Measurements from ENCODE around the gene MEAK7.

Gene MEAK7

DNA sequence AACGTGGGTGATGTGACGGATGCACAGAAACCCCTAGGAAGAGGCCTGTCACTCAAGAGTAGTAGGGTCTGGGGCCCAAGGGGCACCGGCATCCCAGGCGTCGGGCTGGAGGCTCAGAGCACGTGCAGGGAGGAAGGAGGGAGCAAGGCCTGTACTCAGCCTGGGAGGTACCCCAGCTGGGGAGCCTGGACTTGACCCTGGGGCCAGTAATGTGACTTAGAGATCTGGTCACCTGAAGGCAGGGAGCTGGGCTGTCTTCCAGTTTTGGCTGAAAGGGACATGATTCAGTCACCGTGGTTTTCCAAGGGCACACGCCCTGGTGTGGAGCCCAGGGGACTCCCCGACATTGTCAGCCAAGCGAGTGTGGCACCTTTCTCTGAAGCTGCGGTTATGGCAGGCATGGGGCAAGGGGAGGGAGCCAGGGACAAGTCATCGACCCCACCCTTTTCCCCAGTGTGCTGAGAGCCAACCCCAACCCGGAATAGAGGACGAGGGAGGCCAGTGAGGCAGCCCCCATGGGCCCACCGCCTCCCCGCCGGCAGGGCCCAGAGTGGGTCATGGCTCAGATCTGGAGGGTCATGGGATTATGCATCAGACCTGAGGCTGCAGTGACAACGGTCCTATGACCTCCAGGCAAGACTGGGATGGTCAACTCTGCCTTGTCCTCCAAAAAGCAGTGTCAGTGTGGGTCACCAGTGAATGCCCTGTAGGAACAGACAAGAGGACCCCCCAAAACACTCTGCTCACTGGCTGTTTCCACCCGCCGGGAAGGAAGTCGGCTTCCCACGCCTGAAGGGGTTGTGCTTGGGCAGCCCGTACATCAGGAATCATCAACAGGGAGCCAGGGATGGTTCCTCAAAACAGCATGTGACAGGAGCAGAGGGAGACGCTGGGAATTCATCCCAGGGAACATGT is 41.9 kb downstream of the MEAK7 start:
- DNase-seq, result no peak

DNA sequence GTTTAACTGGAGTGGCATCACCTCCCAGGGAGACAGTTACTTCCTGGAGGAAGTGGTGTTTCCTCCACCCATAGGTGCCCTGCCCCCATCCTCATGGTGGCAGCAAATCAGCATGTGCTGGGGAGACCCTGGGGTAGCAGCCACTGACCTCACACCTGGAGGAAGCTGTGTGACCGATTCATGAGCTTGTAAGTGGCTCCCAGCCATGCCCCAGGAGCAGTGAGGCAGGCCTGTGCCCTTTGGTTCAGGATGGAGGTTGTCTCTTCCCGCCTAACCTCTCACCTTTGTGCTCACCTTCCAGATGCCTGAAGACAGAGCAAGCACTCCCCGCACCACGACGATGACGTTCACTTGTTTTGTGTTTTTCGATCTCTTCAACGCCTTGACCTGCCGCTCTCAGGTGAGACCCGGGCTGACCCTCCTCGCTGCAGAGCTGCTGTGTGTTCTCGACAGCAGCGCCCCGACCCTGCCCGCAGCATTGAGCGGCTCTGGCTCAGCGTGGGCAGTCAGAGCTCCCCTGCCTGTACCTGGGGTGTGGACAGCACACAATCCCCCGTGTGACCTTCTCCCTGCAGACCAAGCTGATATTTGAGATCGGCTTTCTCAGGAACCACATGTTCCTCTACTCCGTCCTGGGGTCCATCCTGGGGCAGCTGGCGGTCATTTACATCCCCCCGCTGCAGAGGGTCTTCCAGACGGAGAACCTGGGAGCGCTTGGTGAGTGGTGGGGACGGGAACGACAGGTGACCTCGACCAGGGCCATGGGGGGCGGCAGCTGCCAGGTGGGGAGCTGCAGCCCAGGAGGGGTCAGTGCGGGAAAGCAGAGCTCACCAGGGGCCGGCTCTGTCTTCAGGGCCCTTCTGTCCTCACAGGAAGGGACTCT is 42.8 kb downstream of the MEAK7 start:
- no peak for DNase-seq

DNA sequence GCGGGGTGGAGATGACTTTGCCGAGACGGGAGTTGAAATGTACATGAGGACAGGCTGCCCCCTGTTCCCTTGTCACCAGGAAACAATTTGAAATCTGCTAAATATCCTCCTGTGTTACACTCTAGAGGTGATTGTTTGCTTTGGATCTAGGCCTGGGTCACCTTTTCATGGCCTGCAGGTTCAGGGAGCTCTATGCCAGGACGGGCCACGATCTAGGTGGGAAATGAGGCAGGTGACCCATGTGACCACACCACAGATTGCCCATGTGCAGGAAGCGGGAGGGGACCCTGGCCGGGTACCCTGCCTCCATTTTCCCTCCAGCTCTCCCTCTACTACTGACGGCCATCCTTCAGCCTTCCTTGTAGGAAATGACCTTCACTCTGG is 43.4 kb downstream of the MEAK7 start:
- DNase-seq, result no peak

DNA sequence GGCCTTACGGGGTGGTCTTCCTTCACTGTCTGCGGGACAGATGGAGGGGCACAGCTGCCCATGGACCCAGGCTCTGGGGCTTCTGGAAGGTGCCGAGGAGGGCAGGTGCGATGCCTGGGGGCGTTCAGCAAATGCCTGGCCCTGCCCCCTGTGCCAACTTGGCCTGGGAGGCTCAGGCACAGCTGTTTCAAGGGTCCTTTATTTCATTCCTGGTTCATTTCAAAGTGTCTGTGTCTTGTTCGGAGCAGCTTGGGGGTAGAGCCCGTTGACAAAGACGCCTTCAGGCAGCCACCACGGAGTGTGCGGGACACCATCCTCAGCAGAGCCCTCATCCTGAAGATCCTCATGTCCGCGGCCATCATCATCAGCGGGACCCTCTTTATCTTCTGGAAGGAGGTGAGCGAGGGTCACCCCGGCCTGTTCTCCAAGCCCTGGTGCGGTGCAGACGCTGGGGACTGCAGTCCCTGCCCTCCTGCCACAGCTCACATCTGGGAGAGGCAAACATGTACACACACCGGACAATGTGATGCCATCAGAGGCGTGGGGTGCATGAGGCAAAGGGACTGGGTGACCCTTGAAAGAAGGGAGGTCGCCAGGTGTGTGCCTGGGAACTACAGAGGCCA is 43.9 kb downstream of the MEAK7 start:
- DNase-seq, result no peak

DNA sequence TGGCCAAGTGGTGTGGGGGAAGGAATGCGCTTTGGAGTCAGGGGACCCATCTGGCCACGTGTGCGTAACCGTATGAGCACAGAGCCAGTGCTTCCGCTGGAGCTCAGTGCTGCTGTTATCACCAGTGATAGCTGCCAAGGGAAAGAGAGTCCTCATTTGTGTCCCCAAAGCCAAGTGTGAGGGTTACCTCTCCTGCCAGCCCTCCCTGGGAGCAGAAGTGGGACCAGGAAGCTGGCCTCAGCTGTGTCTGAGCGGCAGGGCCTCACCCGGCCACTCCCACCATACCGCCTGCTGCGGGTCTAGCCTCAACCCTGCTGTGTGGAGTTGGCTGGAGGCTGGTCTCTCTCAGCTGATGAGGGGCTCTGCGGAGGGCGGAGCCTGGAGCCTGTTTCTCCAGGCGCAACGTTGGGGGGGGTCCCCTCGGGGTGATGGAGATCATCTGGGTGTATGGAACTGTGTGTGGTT is 44.5 kb downstream of the MEAK7 start:
- DNase-seq, result no peak

DNA sequence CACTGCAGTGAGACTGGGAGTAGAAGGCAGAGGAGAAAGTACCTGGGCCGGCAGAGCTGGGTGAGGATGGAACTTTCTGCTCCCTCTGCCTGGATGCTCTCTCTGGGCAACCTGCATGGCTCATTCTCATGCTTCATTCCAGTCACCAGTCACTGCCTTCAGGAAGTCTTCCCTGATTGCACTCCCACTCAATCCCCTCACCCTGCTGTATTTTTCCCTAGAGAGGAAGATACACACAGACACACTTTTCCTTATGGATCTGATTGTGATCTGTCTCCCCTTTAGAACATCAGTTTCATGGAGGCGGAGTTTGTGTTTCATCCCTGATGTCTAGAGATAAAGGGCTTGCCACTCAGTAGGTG is 44.9 kb downstream of the MEAK7 start:
- DNase-seq, result no peak

DNA sequence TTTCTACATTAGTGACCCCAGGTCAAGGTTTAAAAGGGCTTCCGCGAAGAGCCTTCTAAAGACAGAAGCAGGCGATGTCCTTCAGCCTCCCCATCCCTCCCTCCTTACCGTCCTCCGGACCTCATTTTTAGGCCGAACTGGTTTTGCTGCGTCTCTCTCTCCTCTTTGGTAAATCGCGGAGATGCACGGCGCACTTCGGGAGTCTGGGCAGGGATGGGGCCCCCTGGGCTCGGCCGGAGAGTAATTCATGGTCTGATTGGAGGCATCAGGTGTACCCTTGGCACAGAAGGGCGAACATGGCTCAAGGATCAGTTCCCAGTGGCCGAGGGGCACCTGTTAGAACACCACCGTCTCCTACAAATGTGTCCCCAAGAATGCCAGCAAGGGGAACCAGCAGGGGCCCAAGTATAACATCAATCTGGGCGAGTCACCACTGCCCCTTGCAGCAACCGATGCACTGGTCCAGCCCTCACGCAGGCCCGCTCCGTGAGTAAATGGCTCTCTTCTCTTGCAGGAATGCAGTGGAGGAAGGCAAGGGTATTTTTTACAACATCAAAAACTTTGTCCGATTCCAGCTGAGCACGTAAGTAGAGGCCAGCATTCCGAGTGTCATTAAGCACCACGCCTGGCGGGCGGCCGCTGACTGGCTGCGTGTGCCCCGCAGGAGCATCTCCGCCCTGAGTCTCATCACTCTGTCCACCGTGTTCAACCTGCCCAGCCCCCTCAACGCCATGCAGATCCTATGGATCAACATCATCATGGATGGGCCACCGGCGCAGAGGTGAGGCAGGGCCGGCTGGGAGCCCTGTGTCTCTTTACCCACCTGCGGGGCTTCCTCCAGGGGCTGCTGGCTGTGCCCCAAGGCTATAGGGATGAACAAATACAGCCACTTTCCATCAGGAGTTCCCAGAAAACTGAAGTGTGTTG is 45.6 kb downstream of the MEAK7 start:
- no peak for DNase-seq

DNA sequence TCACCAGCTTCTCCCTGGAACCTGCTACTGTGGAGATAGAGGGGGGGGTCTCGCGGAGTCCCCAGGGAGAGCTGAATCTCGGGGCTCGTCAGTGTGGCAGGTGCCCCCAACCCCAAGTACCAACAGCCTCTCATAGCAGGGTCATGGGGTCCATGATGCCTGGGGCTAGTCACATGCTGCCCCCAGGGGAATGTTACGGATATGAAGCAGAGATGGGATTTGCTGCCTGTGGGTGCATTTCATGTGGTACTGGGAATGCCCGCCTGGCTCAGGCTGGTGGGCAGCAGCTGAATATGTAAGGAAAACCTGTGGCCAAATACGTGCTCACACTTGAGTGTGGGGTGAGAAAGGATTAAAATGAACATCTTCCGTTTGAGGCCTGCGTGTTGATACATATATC is 49.4 kb downstream of the MEAK7 start:
- no peak for DNase-seq

Data from hematopoietic multipotent progenitor cell treated with erythropoietin and hydrocortisone succinate and interleukin-3 and kit ligand, for 6 days (in vitro differentiated cells).